ENCODE data around the gene KLHL1. TPM values are rescaled to one million over a fixed set of nuclear protein-coding genes. Genes with fewer than 3 reads are reported as not detected.

The KLHL1 gene
- total and polyA plus RNA-seq, 2 of the 4 experiments (the other 2 are of a cell fraction): not detected

- Histone ChIP-seq H3K27me3 (ENCODE audit: control insufficient read depth, insufficient read depth, low read length) (no peaks in the 10 kb centered on the region), H2BK5ac (ENCODE audit: low read depth, low read length, poor library complexity, severe bottlenecking) (no peak overlapping the region), H3K79me1 (ENCODE audit: low read depth in 1 of 2, low read length in 2 of 2) (no peaks in the 10 kb centered on the region), H3K36me3 (ENCODE audit: control insufficient read depth, insufficient read depth, low read length) (no peaks in the 10 kb centered on the region), H3K23ac (ENCODE audit: low read depth, low read length) (no peak overlapping the region), H2AFZ (replicated peaks; ENCODE audit: low read length, poor library complexity) (no peak overlapping the region), H2BK20ac (ENCODE audit: low read depth, low read length) (no peak overlapping the region), H3K27ac (ENCODE audit: insufficient read depth, low read length) (no peak overlapping the region), H3K4me2 (ENCODE audit: low read depth, low read length) (no peak overlapping the region), H4K8ac (ENCODE audit: low read depth in 2 of 2, low read length in 2 of 2) (no peak overlapping the region), H3K4me3 (ENCODE audit: insufficient read depth, low read depth, low read length) (no peak overlapping the region), H4K5ac (ENCODE audit: low read depth, low read length) (no peak overlapping the region), H3K9ac (ENCODE audit: low read depth, low read length) (no peak overlapping the region), H3K56ac (ENCODE audit: extremely low read depth, insufficient read depth, low read length) (no peak overlapping the region), H2AK9ac (replicated peaks; ENCODE audit: low read depth, low read length, poor library complexity) (no peak overlapping the region), H3K9me1 (ENCODE audit: insufficient read depth, low read length) (no peaks in the 10 kb centered on the region), H3K14ac (replicated peaks; ENCODE audit: low read depth, low read length) (no peak overlapping the region), H2BK15ac (ENCODE audit: low read depth, low read length) (no peak overlapping the region), H3K9me3 (ENCODE audit: control insufficient read depth, insufficient read depth, low read length) (peaks cover under 1% of the 10 kb centered on the region; the same call in 1 of the 2 replicates), H4K20me1 (ENCODE audit: insufficient read depth, low read length) (no peaks in the 10 kb centered on the region), H3K18ac (ENCODE audit: low read depth, low read length) (no peak overlapping the region), H3K4me1 (ENCODE audit: control insufficient read depth, insufficient read depth, low read length) (no peaks in the 10 kb centered on the region), H3K4ac (ENCODE audit: low read depth, low read length) (no peak overlapping the region), H2AK5ac (ENCODE audit: low read depth, low read length) (no peak overlapping the region), H4K91ac (ENCODE audit: insufficient read depth, low read depth, low read length) (no peak overlapping the region), H2BK120ac (ENCODE audit: low read depth, low read length) (no peak overlapping the region)
- BruUV-seq (replicated peaks): no TSS peak
- in situ Hi-C loops (cut with MboI; ENCODE audit: low sequenced_read_pairs) (no loop called here), intact Hi-C loops (cut with micrococcal nuclease) (no loop called here), dilution Hi-C loops (cut with HindIII; ENCODE audit: low sequenced_read_pairs, unreplicated experiment) (no loop called here)
- no peak for TF ChIP-seq CTCF (conservative IDR thresholded peaks at IDR 0.05; ENCODE audit: low read depth, low read length)
- TF ChIP-seq SMC3 (IDR thresholded peaks at IDR 0.05; ENCODE audit: low read depth, low read length): no peak
- no peak for TF ChIP-seq MAFK (IDR thresholded peaks at IDR 0.05; ENCODE audit: low read depth, low read length)
- TF ChIP-seq MXI1 (IDR thresholded peaks at IDR 0.05; ENCODE audit: borderline replicate concordance, low read depth, low read length): no peak
- TF ChIP-seq FOS (IDR thresholded peaks at IDR 0.05; ENCODE audit: low read depth, low read length): no peak
- TF ChIP-seq RAD21 (IDR thresholded peaks at IDR 0.05; ENCODE audit: low read length): no peak
- TF ChIP-seq MAZ (IDR thresholded peaks at IDR 0.05; ENCODE audit: borderline replicate concordance, low read depth, low read length): no peak
- no peak for TF ChIP-seq ELK1 (IDR thresholded peaks at IDR 0.05; ENCODE audit: borderline replicate concordance, low read depth, low read length)
- no peak for TF ChIP-seq CEBPB (IDR thresholded peaks at IDR 0.05; ENCODE audit: low read depth, low read length)
- no peak for TF ChIP-seq BHLHE40 (IDR thresholded peaks at IDR 0.05; ENCODE audit: low read depth, low read length)
- no peak for TF ChIP-seq USF2 (IDR thresholded peaks at IDR 0.05; ENCODE audit: low read depth, low read length)
- TF ChIP-seq RFX5 (IDR thresholded peaks at IDR 0.05; ENCODE audit: low read depth, low read length): no peak
- no peak for TF ChIP-seq RCOR1 (IDR thresholded peaks at IDR 0.05; ENCODE audit: insufficient replicate concordance, low read length)
- POLR2A ChIA-PET (ENCODE audit: unreplicated experiment): no interaction called here
- no peak for DNase-seq
- WGBS, 2 experiments (ENCODE audit: extremely low coverage in 2 of 2, insufficient read length in 1 of 2): no CpG with 5 or more reads among the region's 2 CpGs
- no peak for ATAC-seq (ENCODE audit: low read depth)
- CTCF ChIA-PET: no interaction called here
These were observed 132.8 kb downstream of the KLHL1 start for GRCh38 chr13:69975496-69975895.
